ENCODE results near the gene ACTRT2.

- TF ChIP-seq CTCF (IDR thresholded peaks at IDR 0.05; ENCODE audit: poor library complexity) (no peak), EZH2phosphoT487 (IDR thresholded peaks at IDR 0.05; ENCODE audit: low read depth, severe bottlenecking, unreplicated experiment) (no peak)
Observed at GRCh38 chr1:3053986-3054385, 32.7 kb downstream of the ACTRT2 start.

All from hepatocyte (in vitro differentiated cells).